Measurements from ENCODE around the gene RASAL3. TPM values are rescaled to one million over a fixed set of nuclear protein-coding genes. Genes with fewer than 3 reads are reported as not detected.
A peak's percentile ranks its signal among the peaks of the same experiment; 100 is the strongest.

The RASAL3 gene
- total RNA-seq, 1 donor from 2014 or later: not detected

- H3K36me3 Mint-ChIP-seq (ENCODE audit: insufficient read depth): no peaks in the 10 kb centered on the region
These were observed 10.2 kb downstream of the RASAL3 start for GRCh38 chr19:15453906-15454860.

GRCh38 chr19:15453091-15453578 lies 11.2 kb downstream of the RASAL3 start:
- Mint-ChIP-seq H3K27me3 (peaks cover 45% of the 10 kb centered on the region), H3K36me3 (ENCODE audit: insufficient read depth) (peaks cover 2% of the 10 kb centered on the region), H3K4me1 (ENCODE audit: low read depth) (peaks cover 11% of the 10 kb centered on the region), H3K27ac (no peak overlapping the region), H3K4me3 (ENCODE audit: low read depth) (no peak overlapping the region), H3K9me3 (ENCODE audit: low read depth) (no peaks in the 10 kb centered on the region)
- TF ChIP-seq CTCF (IDR thresholded peaks at IDR 0.05; ENCODE audit: unreplicated experiment): peak; percentile 35
- no peak for DNase-seq (ENCODE audit: low spot score, unreplicated experiment)

More at GRCh38 chr19:15453906-15454860, 10.2 kb downstream of the RASAL3 start:
- no peak for DNase-seq (ENCODE audit: low spot score, unreplicated experiment)
- Mint-ChIP-seq H3K9me3 (ENCODE audit: low read depth) (no peaks in the 10 kb centered on the region), H3K27ac (no peak overlapping the region), H3K4me1 (ENCODE audit: low read depth) (peaks cover 6% of the 10 kb centered on the region), H3K27me3 (peaks cover 48% of the 10 kb centered on the region), H3K4me3 (ENCODE audit: low read depth) (peak overlapping the region; percentile 16)
- TF ChIP-seq CTCF (IDR thresholded peaks at IDR 0.05; ENCODE audit: unreplicated experiment): peak; percentile 38

GRCh38 chr19:15452111-15453047 lies 12.0 kb downstream of the RASAL3 start:
- DNase-seq (ENCODE audit: low spot score, unreplicated experiment): peak; percentile 44
- H3K4me1 Mint-ChIP-seq (ENCODE audit: low read depth): peaks cover 11% of the 10 kb centered on the region
- TF ChIP-seq CTCF (IDR thresholded peaks at IDR 0.05; ENCODE audit: unreplicated experiment): no peak
- H3K36me3 Mint-ChIP-seq (ENCODE audit: insufficient read depth): peaks cover 4% of the 10 kb centered on the region
- no peaks in the 10 kb centered on the region for H3K9me3 Mint-ChIP-seq (ENCODE audit: low read depth)
- peaks cover 40% of the 10 kb centered on the region for H3K27me3 Mint-ChIP-seq
- peak overlapping the region; percentile 21 for H3K4me3 Mint-ChIP-seq (ENCODE audit: low read depth)
- H3K27ac Mint-ChIP-seq: no peak overlapping the region

- peaks cover 11% of the 10 kb centered on the region for H3K4me1 Mint-ChIP-seq (ENCODE audit: low read depth)
- H3K36me3 Mint-ChIP-seq (ENCODE audit: insufficient read depth): peaks cover 5% of the 10 kb centered on the region
- no peaks in the 10 kb centered on the region for H3K9me3 Mint-ChIP-seq (ENCODE audit: low read depth)
- TF ChIP-seq CTCF (IDR thresholded peaks at IDR 0.05; ENCODE audit: unreplicated experiment): no peak
- no peak for DNase-seq (ENCODE audit: low spot score, unreplicated experiment)
- H3K4me3 Mint-ChIP-seq (ENCODE audit: low read depth): peak overlapping the region; percentile 83
- H3K27ac Mint-ChIP-seq: peak overlapping the region; percentile 46
- peaks cover 24% of the 10 kb centered on the region for H3K27me3 Mint-ChIP-seq
These were observed 13.8 kb downstream of the RASAL3 start for GRCh38 chr19:15450528-15450890.

Measured in progenitor cell of endocrine pancreas (in vitro differentiated cells).